ENCODE results near the gene PRPS1.
"Not testable (repeated sequence)": the region's sequence is repeated elsewhere in the genome, so short reads cannot be mapped to it uniquely, and the experiment has no call there.

The PRPS1 gene

DNA sequence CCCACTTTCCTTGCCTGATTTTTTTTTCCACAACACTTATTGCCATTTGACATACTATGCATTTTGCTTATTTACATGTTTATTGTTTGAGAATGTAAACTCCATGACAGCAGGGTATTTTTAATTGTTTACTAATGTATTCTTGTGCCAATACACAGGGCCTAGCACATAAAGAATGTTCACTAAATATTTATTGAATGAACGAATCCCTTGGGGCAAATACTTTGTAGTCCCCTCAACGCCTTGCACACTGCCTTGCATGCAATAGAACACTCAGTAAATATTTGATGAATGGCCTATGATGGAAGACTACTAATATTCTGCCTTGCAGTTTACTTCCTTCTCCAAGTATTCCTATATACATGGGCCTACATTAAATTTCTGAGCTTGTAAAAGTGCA lies 1.4 kb upstream of the PRPS1 start:
- in situ Hi-C loops (cut with HindIII; ENCODE audit: low pct_ligation_motif_present, low pct_unique_long_range_greater_than_20kb, low sequenced_read_pairs) = loop anchor here (25.0 kb wide), 1 partner anchor 90 kb away; no protein-coding TSS in a partner anchor
- no peak for DNase-seq

DNA sequence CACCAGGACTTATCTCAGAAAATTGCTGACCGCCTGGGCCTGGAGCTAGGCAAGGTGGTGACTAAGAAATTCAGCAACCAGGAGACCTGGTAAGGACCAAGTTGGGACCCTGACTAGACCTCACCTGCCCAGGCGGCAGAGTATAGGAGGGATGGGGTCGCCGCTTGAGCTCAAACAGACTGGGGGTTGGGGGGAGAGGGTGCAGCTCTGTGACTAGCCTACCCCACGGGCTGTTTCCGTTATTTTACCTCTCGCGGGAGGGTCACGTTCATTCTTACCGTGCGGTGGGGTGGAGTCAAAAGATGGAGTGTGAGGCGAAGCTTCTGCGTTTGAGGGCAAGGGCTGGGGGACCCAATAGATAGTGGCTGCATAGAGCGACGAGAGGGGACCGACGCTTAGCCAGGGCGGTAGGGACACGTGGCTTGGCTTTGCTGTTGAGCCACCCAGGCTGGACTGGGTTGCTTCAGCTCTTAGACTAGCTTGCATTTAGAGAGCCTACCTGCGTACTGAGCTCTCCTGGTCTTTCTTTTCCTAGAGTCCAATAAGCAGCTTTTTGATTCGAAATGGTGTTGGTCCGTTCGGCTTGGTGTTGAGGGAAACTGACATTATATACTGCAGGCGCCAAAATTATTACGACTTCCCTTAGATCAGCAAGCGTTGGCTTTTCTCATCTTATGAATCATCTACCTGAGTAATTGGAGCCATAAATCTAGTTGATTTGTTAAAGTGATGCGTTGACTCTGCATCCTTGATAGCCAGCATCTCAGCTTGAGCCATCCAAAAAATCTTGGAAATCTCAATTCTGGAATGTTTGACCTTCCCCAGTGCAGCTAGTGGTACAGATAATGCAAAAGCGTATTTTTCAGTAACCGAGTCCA lies 591 bp downstream of the PRPS1 start:
- peak; percentile 47 for DNase-seq
- in situ Hi-C loops (cut with HindIII; ENCODE audit: low pct_ligation_motif_present, low pct_unique_long_range_greater_than_20kb, low sequenced_read_pairs) = loop anchor here (25.0 kb wide), 1 partner anchor 92 kb away; no protein-coding TSS in a partner anchor

DNA sequence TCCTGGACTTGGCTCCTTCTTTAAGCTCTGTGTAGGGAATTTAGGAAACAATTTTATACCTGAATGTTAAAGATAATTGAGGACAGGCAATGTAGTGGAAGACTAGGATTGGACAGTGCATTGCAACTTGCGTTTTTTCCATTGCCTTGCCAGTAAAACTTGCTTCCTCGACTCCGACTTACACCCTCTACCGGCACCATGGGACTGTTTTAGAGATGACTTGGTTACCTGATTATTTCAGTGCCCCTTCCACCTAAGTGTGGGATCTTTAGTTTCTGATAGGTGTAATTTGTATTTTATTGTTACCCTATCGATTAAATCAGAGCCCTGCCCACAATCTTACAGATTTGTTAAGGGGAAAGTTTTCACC lies 1.2 kb downstream of the PRPS1 start:
- peak; percentile 41 for DNase-seq
- in situ Hi-C loops (cut with HindIII; ENCODE audit: low pct_ligation_motif_present, low pct_unique_long_range_greater_than_20kb, low sequenced_read_pairs) = loop anchor here (25.0 kb wide), 1 partner anchor 92 kb away; no protein-coding TSS in a partner anchor

DNA sequence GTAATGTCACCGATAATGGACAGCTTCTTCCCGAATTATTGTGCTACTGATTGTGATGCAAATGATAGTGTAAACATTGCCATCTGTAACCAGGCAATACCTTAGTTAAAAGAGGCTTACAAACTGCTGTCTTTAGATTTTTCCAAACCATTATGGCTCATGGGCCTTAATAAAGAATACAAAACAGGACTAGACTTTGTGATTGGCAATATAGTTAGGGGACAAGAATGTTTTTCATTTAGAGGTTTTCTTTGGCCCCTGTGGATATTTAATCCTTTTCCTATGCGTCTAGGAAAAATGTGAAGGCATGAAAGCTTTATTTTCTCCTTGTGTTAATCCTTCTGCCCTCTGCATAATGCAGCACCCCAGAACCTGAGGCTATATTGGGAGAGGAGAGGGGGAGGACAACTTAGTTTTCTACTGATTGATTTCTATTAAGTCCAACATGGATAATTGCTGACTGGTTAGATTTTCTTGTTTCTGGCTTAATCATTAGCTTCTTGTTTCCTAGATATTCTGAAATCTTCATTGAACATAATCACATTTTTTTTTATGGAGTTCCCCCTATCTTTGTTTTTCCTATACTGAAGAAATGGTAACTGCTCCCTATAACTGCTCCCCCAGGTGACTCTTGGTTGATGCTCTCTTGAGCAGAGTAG lies 1.9 kb downstream of the PRPS1 start:
- no peak for DNase-seq
- in situ Hi-C loops (cut with HindIII; ENCODE audit: low pct_ligation_motif_present, low pct_unique_long_range_greater_than_20kb, low sequenced_read_pairs) = loop anchor here (25.0 kb wide), 1 partner anchor 93 kb away; no protein-coding TSS in a partner anchor

DNA sequence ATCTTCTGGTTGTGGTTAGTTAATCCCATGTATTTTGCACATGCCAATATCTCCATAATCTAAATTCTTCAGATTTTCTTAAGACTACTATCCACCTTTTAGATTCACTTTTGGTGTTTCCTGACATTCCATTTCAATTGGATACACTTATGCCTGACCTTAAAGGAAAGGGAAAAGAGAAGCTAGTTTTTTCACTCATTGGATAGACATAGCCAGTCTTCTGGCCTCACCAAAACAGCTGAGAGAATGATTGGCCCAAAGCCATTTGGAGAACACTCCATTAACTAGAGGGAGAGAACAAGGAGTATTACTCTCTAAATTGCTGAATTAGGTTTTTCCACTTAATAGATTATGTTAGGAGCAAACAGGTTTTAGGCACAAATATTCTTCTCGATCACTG lies 4.0 kb downstream of the PRPS1 start:
- no peak for DNase-seq
- in situ Hi-C loops (cut with HindIII; ENCODE audit: low pct_ligation_motif_present, low pct_unique_long_range_greater_than_20kb, low sequenced_read_pairs) = loop anchor here (25.0 kb wide), 1 partner anchor 95 kb away; no protein-coding TSS in a partner anchor

DNA sequence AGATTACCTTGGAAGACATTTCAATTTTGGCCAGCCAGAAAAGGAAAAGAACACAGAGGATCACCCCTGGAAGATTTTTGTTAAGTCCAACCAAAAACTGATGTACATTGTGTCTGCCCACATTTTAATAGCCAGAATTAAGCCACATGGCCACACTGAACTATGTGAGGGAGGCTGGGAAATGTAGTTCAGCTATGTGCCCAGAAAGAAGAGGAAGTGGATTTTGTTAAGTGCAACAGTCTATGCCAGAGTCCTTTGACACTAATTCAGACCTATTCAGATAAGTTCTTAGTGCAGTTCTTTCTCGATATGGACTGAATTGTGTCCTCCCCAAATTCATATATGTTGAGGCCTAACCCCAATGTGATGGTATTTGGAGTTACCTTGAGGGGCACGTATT lies 18.4 kb downstream of the PRPS1 start:
- in situ Hi-C loops (cut with HindIII; ENCODE audit: low pct_ligation_motif_present, low pct_unique_long_range_greater_than_20kb, low sequenced_read_pairs) = loop anchor here (25.0 kb wide), 1 partner anchor 109 kb away; no protein-coding TSS in a partner anchor
- no peak for DNase-seq

DNA sequence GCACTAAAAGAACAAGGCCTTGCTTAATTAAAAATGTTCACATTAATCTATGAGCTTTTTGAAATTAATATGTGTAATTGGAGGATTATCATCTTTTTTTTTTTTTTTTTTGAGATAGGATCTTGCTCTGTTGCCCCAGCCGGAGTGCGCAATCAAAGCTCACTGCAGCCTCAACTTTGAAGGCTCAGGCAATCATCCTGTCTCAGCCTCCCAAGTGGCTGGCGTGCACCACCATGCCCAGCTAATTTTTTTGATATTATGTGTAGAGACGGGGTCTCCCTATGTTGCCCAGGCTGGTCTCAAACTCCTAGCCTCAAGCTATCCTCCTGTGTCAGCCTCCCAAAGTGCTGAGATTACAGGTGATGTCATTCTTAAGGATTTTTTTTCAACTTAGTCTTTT lies 20.0 kb downstream of the PRPS1 start:
- in situ Hi-C loops (cut with HindIII; ENCODE audit: low pct_ligation_motif_present, low pct_unique_long_range_greater_than_20kb, low sequenced_read_pairs) = loop anchor here (25.0 kb wide), 1 partner anchor 111 kb away; no protein-coding TSS in a partner anchor
- no peak for DNase-seq

DNA sequence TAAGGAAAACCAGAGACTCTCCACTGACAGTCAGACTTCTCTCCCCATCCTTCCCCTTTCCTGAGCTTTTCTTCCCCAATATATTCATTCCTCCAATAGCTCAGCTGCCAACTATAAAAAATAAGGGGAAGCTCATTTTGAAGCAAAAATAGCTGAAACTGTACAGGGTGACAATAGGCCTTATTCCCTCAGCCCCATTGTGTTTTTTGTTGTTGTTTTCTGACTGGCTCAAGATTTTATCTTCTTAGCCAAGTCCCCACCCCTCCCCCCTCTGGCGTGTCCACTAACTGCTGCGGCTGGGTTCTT lies 26.2 kb downstream of the PRPS1 start:
- in situ Hi-C loops (cut with HindIII; ENCODE audit: low pct_ligation_motif_present, low pct_unique_long_range_greater_than_20kb, low sequenced_read_pairs) = no loop called here
- no peak for DNase-seq

DNA sequence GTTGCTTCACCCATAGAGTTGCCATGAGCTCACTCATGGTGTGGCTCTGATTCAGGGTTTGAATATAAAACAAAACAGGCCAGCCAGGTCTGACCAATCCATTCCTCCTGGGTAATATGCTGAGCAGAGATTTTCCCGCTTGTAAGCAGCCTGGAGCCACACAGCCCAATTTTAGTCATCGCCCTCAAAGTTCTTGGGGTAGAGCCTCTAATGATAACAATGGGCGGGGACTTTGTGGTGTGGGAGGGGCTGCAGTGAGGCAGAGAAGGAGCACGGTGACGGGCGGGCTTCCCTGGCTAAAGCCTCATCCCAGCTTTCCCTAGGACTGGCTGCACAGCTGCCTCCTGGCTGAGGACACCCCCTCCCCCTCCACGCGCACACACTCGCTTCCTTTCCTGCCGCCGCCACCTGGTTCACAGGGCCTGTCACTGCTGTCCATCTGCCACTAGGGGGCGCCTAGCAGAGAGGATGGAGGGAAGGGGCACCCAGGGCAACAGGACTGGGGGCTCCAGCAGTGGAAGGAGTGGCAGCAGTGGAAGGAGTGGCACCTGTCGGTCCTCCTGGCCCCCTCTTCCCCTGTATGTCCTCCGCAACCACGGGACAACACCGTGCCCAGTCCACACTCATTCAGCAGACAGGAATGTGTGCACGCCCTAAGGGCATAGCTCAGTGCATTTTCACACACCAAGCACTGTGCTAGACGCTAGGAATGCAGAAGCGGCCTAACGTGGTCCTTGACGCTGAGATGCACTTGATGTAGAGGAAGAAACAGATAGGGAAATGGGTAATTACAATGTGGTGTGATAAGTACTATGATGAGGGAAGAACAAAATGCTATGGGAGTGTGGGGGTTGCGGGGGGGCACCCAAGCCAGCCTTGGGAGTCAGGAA lies 26.8 kb downstream of the PRPS1 start:
- DNase-seq = peak; percentile 73
- in situ Hi-C loops (cut with HindIII; ENCODE audit: low pct_ligation_motif_present, low pct_unique_long_range_greater_than_20kb, low sequenced_read_pairs) = no loop called here

DNA sequence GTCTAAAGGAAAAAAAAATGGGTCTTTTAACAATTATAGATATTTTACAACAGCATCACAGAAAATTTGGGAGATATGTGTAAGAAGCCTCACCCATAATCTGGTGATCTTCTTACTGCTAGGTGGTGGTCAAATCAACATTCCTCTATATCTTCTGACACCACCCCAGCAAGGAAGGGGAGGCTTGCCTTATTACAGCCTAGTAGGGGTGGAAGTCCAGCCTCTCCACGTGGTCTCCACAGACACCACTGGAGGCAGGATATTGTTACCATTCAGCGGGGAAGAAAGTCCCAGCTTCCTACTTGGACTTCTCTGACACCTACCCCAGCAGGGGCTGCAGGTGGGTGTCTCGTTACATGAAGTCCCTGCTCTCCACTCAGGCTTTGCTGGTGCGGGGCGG lies 28.7 kb downstream of the PRPS1 start:
- DNase-seq = no peak
- in situ Hi-C loops (cut with HindIII; ENCODE audit: low pct_ligation_motif_present, low pct_unique_long_range_greater_than_20kb, low sequenced_read_pairs) = no loop called here

DNA sequence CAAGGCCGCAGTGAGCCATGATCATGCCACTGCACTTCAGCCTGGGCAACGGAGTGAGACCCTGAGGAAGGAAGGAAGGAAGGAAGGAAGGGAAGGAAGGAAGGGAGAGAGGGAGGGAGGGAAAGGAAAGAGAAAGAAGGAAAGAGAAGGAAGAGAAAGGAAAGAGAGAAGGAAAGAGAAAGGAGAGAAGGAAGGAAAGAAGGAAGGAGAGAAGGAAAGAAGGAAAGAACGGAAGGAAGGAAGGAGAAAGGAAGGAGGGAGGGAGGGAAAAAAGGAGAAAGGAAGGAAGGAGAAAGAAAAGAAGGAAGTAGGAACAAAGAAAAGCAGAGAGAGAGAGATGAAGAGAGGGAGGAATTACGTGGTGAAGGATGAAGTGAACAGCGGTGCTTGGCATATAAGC lies 30.4 kb downstream of the PRPS1 start:
- no peak for DNase-seq
- in situ Hi-C loops (cut with HindIII; ENCODE audit: low pct_ligation_motif_present, low pct_unique_long_range_greater_than_20kb, low sequenced_read_pairs) = no loop called here

DNA sequence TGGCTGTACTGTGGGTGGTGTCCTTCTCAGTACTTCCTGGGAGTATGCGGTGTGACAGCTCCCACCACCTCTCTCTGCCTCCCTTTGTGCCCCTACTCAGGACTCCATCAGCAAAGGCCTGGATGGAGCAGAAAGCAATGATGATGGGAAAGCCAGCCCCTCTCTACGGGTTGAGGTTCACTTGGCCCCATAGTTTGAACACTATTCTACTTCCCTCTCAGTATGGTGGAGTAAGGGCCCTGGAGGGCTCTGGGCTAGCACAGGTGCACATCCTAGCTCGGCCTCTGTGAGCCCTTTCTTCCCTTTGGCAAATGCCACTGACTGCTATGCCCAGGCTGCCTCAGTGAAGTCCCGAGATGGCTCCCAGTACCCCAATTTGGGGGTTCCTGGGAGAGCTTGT lies 31.0 kb downstream of the PRPS1 start:
- in situ Hi-C loops (cut with HindIII; ENCODE audit: low pct_ligation_motif_present, low pct_unique_long_range_greater_than_20kb, low sequenced_read_pairs) = no loop called here
- DNase-seq = no peak

DNA sequence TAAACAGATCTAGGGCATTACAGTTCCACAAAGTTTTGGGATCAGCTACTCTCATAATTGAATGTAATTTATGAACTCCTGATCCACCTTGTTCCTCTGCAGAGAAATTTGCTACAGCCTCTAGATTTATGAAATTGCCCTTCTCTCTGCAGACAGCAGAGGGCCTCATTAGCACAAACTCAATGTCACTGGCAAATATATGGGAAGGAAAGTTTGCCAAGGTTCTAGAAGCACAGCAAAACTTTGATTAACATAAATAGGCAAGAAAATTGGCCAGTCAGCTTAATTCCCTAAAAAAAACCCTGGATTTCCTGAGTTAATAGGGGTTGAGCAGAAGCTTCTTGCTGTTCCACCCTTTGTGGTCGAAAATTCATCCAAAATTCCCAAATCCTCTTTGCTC lies 31.5 kb downstream of the PRPS1 start:
- DNase-seq = peak; percentile 35
- in situ Hi-C loops (cut with HindIII; ENCODE audit: low pct_ligation_motif_present, low pct_unique_long_range_greater_than_20kb, low sequenced_read_pairs) = no loop called here

DNA sequence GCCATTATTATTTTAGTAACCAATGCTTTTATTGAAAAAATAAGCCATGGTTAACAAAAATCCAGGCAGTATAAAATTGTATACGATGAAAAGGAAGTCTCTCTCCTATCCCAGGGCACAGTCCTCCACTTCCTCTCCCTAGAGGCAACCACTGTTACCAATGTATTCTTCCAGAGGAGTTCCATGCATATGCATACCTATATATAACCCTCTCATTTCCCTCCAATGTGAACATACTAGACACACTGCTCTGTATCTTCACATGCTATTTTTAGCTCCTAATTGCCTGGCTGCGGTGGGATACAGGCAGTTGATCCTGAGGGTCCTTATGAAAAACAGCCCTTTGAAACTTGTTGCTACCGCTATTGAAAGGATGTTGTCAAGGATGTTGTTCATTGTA lies 33.8 kb downstream of the PRPS1 start:
- no peak for DNase-seq
- in situ Hi-C loops (cut with HindIII; ENCODE audit: low pct_ligation_motif_present, low pct_unique_long_range_greater_than_20kb, low sequenced_read_pairs) = no loop called here

DNA sequence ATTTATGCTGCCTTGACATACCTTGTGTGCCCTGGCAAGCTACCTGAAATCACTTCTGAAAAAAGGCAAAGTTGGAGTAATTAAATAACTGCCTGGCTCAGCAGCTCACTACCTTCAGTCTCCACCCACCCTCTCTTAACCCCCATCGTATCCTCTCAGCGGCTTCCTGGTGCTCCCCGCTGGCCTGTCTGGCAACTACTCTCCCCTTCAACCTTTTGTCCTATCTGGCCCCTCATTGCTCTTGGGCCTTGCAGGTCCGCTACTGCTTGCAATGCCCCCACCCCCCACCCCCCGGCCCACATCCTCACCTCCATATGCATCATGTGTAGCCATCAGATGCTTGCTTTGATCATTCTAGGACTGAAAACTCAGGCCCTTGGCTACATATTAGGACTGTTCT lies 34.5 kb downstream of the PRPS1 start:
- DNase-seq = no peak
- in situ Hi-C loops (cut with HindIII; ENCODE audit: low pct_ligation_motif_present, low pct_unique_long_range_greater_than_20kb, low sequenced_read_pairs) = no loop called here

DNA sequence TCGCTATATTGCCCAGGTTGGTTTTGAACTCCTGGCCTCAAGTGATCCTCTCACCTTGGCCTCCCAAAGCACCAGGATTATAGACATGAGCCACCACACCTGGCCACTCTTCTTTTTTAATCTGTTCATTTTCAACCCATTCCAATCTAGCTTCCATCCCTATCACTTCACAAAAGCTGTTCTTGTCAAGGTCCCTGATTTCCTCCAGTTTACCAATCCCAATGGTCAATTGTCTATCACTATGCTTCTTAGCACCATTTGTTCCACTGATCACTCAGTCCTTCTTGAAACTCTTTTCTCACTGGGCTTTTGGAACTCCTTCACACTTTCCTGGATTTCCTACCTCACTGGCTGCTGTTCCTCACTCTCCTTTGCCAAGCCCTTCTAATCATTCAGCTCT lies 38.6 kb downstream of the PRPS1 start:
- DNase-seq = no peak
- in situ Hi-C loops (cut with HindIII; ENCODE audit: low pct_ligation_motif_present, low pct_unique_long_range_greater_than_20kb, low sequenced_read_pairs) = no loop called here

DNA sequence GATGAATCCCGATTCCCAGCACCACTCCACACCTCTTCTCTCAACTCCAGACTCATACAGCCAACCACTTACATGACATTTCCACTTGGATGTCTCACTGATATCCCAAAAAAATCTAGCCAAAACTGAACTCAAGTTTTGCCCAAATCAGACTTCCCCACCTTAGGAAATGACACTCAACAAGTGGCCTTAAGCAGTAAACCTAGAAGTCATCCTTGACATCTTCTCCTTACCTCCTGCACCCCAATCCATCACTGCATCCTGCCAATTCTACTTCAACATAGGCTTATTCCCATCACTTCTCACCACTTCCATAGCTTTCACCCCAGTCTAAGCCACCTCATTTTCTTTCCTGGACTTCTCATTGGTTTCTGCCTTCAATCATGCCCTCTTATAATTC lies 39.1 kb downstream of the PRPS1 start:
- in situ Hi-C loops (cut with HindIII; ENCODE audit: low pct_ligation_motif_present, low pct_unique_long_range_greater_than_20kb, low sequenced_read_pairs) = no loop called here
- no peak for DNase-seq

DNA sequence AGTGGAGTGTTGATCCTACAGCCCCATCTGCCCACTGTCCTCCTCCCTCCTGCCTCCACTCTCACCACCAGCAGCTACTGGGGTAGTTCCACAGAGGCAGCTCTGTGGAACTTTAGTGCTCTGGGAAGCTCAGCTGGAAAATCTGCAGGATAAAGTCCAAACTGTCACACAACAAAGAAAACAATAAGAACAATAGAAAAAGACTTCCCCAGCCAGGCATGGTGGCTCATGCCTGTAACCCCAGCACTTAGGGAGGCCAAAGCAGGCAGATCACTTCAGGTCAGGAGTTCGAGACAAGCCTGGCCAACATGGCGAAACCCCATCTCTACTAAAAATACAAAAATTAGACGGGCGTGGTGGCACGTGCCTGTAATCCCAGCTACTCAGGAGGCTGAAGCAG lies 40.4 kb downstream of the PRPS1 start:
- in situ Hi-C loops (cut with HindIII; ENCODE audit: low pct_ligation_motif_present, low pct_unique_long_range_greater_than_20kb, low sequenced_read_pairs); DNase-seq: not testable (repeated sequence)

DNA sequence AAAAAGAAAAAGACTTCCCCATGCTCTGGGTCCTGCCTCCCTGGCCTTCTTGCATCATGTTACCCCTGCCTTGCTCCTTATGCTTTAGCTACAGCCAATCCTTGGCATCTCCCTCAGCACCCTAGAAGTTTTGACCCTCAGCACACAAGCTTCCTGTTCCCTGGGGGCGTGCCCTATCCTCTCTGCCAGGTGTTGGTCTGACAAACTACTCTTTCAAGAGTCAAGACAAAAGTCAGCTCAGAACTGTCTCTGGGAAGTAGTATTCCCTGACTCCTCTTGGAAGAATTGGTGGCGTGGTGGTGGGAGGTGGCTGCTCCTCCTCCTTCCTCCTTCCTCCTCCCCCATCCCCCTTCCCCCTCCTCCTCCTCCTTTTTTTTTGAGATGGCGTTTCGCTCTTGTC lies 41.0 kb downstream of the PRPS1 start:
- DNase-seq = no peak
- in situ Hi-C loops (cut with HindIII; ENCODE audit: low pct_ligation_motif_present, low pct_unique_long_range_greater_than_20kb, low sequenced_read_pairs) = no loop called here
